Peyer's patch (tissue), 4 donors: ENCODE measurements around the gene HAGHL.
A peak's percentile ranks its signal among the peaks of the same experiment; 100 is the strongest.

Experiments used
- CTCF ChIP-seq, 6 experiments: fragments of 450-650 bp in 4 of 6; fragments of 200-600 bp in 2 of 6; sonication (generic) in 1 of 6; IDR thresholded peaks; one replicate each; pipeline ENCODE4 v1.5.1; 2017 to 2019; ENCODE audit warnings: antibody characterized with exemption in 6 of 6, mild to moderate bottlenecking in 3 of 6, moderate library complexity in 1 of 6
- POLR2A ChIP-seq, 2 donors: fragments of 450-650 bp; IDR thresholded peaks; one replicate each; pipeline ENCODE4 v1.5.1; 2017; ENCODE audit warnings: antibody characterized with exemption in 2 of 2, mild to moderate bottlenecking in 2 of 2, moderate library complexity in 2 of 2

DNA sequence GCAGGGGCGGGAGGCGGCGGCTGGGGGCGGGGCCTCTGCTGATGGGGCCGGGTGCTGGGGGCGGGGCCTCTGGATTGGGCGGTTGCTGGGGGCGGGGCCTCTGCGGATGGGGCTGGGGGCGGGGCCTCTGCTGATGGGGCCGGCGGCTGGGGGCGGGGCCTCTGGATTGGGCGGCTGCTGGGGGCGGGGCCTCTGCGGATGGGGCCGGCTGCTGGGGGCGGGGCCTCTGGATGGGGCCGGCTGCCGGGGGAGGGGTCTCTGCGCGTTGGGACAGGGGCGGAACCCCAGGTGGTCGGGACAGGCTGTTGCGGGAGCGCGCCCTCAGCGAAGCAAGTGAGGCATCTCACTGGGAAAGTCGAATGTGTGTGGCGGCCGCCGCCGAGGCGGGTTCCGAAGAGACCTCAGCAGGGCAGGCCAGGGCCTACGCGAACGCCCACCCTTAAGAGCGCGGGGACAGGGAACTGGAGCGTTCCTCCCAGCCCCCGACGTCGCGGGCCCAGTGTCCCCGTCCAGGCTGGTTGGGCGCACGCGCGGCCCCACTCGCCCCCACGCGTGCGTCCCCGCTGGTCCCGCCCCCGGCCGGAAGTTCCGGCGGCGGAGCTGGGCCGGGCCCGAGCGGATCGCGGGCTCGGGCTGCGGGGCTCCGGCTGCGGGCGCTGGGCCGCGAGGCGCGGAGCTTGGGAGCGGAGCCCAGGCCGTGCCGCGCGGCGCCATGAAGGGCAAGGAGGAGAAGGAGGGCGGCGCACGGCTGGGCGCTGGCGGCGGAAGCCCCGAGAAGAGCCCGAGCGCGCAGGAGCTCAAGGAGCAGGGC, 46.9 kb upstream of the HAGHL start, which contains the start of gene STUB1:
- no peak for TF ChIP-seq CTCF (IDR thresholded peaks at IDR 0.05)
- TF ChIP-seq POLR2A (IDR thresholded peaks at IDR 0.05): peak; percentile 47 to 89
